Transverse colon (tissue), 4 donors: ENCODE data around the gene NPAS1. TPM values are rescaled to one million over a fixed set of nuclear protein-coding genes. Genes with fewer than 3 reads are reported as not detected.

Experiments used
- DNase-seq: peaks from one replicate; pipeline ENCODE4 v3.0.0-alpha.2; 2019
- H3K27ac ChIP-seq, 4 donors: fragments of 200-600 bp; sonication (generic); 2 replicates each; pipeline ENCODE4 v1.5.1; 2016 to 2018; ENCODE audit warnings: inconsistent platforms in 4 of 4
- H3K27me3 ChIP-seq: fragments of 200-600 bp; sonication (generic); 2 replicates; pipeline ENCODE4 v1.5.1; 2017; ENCODE audit warnings: inconsistent platforms
- H3K36me3 ChIP-seq, 4 donors: fragments of 200-600 bp; sonication (generic); 2 replicates each; pipeline ENCODE4 v1.5.1; 2017 to 2019; ENCODE audit warnings: inconsistent platforms in 4 of 4
- H3K4me1 ChIP-seq, 4 donors: fragments of 200-600 bp; sonication (generic); 2 replicates each; pipeline ENCODE4 v1.5.1; 2017 to 2020; ENCODE audit warnings: inconsistent platforms in 4 of 4
- H3K4me3 ChIP-seq, 4 donors: fragments of 200-600 bp; sonication (generic); 1 replicate in 1 of 4; 2 replicates in 3 of 4; pipeline versions ENCODE4 v1.5.1 to v1.6.1; 2017 to 2019; ENCODE audit warnings: inconsistent platforms in 4 of 4
- H3K9me3 ChIP-seq, 2 donors: fragments of 200-600 bp; sonication (generic); 2 replicates each; pipeline ENCODE4 v1.5.1; 2017 to 2019; ENCODE audit warnings: inconsistent platforms in 2 of 2
- EP300 ChIP-seq: sonication (generic); formaldehyde crosslinking; IDR thresholded peaks from one replicate; pipeline ENCODE4 v1.6.1; 2017; ENCODE audit warnings: antibody characterized with exemption, low read depth
- POLR2A ChIP-seq: fragments of 450-650 bp; IDR thresholded peaks from one replicate; pipeline ENCODE4 v1.6.1; 2016; ENCODE audit warnings: antibody characterized with exemption, mild to moderate bottlenecking, moderate library complexity
- POLR2AphosphoS5 ChIP-seq, 3 donors: sonication (generic); formaldehyde crosslinking; IDR thresholded peaks; one replicate each; pipeline ENCODE4 v1.6.1; 2016; ENCODE audit warnings: antibody characterized with exemption in 3 of 3
- WGBS, 2 donors: methylation state at CpG; one replicate each; pipeline ENCODE4 v1.1.5; 2018; ENCODE audit warnings: low coverage in 1 of 2; 5-methylcytosine and 5-hydroxymethylcytosine counted together
- in situ Hi-C, 4 donors: fragments of 200-750 bp; cut with MboI; loops; one replicate each; pipeline versions ENCODE4 v1.15.0 to v1.15.1; 2017; ENCODE audit warnings: low sequenced_read_pairs in 3 of 4, low pct_ligation_motif_present in 1 of 4, low pct_unique_long_range_greater_than_20kb in 1 of 4
- intact Hi-C: fragments of 100-400 bp; cut with DNase I; formaldehyde crosslinking; loops from one replicate; pipeline ENCODE4 v1.15.1; 2023; ENCODE audit warnings: low total_unique reads
- total RNA-seq, 4 donors: library from RNA; depleted of rRNA; stranded (reverse); fragments of >200 nt; gene quantifications; one replicate each; pipeline ENCODE4 v1.1.0, GENCODE V29; 2016
- TF ChIP-seq, protein P1 (sequence below), 5 experiments: fragments of 200-600 bp in 3 of 5; fragments of 450-650 bp in 2 of 5; sonication (generic) in 3 of 5; IDR thresholded peaks; 1 replicate in 2 of 5; 2 replicates in 3 of 5; pipeline ENCODE4 v1.5.1; 2016 to 2017; ENCODE audit warnings: antibody characterized with exemption in 5 of 5, inconsistent platforms in 3 of 5, mild to moderate bottlenecking in 2 of 5, moderate library complexity in 1 of 5

NPAS1 gene
- total RNA-seq, 4 donors from 2014 or later: 0.55 to 0.79 TPM; not detected in 2

DNA sequence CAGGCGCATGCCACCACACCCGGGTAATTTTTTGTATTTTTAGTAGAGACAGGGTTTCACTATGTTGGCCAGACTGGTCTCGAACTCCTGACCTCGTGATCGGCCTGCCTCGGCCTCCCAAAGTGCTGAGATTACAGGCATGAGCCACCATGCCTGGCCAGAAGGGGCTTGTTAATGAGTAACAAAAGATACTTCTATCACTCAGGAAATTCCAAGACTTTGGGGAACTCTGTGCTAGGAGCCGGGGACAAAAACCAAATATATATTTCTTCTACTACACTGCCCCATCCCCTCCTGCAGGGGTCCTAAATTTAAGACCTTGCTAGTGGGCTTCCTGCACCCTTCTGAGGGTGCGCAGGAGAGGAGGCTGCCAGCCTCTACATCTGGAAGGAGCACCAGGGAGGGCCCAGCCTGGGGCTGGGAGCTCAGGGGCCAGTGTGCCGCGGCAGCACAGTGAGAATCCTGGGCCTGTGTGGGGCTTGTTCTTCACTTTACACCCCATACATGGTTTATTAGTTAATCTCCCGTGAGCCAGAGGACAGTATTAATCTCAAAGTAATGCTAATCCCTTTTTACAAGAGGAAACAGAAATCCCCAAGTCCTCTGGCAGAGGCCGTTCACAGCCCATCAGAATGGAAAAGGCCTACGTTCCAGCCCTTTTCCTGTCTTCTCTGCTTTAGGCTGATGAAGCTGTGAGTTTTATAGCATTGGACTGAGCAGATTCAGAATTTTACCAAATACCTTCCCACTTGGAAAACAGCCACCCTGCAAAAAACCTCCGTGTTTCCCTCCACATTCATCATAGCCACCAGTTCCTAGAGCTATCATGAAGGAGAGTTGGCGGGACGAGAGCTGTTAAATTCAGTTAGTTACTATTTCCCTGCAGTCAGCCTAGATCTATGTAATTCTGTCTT is 44.4 kb upstream of the NPAS1 start:
- intact Hi-C loops (no loop called here), in situ Hi-C loops (loop anchor here in 1 of 4 donors (25.0 kb wide), 1 partner anchor 213 kb away; no protein-coding TSS in a partner anchor)
- H3K27ac ChIP-seq: peak overlapping the region; percentile 66 to 89 (median 76)
- H3K4me3 ChIP-seq: no peak overlapping the region
- H3K9me3 ChIP-seq: no peaks in the 10 kb centered on the region
- no peaks in the 10 kb centered on the region for H3K27me3 ChIP-seq
- peaks cover 26 to 39% (median 27%) of the 10 kb centered on the region in 4 donors for H3K4me1 ChIP-seq
- TF ChIP-seq POLR2AphosphoS5 (IDR thresholded peaks at IDR 0.05) (no peak), POLR2A (no peak), EP300 (no peak)
- TF ChIP-seq, protein P1, sequence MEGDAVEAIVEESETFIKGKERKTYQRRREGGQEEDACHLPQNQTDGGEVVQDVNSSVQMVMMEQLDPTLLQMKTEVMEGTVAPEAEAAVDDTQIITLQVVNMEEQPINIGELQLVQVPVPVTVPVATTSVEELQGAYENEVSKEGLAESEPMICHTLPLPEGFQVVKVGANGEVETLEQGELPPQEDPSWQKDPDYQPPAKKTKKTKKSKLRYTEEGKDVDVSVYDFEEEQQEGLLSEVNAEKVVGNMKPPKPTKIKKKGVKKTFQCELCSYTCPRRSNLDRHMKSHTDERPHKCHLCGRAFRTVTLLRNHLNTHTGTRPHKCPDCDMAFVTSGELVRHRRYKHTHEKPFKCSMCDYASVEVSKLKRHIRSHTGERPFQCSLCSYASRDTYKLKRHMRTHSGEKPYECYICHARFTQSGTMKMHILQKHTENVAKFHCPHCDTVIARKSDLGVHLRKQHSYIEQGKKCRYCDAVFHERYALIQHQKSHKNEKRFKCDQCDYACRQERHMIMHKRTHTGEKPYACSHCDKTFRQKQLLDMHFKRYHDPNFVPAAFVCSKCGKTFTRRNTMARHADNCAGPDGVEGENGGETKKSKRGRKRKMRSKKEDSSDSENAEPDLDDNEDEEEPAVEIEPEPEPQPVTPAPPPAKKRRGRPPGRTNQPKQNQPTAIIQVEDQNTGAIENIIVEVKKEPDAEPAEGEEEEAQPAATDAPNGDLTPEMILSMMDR (IDR thresholded peaks at IDR 0.05): no peak
- 64 to 81% methylated on average over 3 to 16 of the region's 16 CpGs for WGBS, 2 donors
- no peak for DNase-seq
- no peaks in the 10 kb centered on the region for H3K36me3 ChIP-seq

DNA sequence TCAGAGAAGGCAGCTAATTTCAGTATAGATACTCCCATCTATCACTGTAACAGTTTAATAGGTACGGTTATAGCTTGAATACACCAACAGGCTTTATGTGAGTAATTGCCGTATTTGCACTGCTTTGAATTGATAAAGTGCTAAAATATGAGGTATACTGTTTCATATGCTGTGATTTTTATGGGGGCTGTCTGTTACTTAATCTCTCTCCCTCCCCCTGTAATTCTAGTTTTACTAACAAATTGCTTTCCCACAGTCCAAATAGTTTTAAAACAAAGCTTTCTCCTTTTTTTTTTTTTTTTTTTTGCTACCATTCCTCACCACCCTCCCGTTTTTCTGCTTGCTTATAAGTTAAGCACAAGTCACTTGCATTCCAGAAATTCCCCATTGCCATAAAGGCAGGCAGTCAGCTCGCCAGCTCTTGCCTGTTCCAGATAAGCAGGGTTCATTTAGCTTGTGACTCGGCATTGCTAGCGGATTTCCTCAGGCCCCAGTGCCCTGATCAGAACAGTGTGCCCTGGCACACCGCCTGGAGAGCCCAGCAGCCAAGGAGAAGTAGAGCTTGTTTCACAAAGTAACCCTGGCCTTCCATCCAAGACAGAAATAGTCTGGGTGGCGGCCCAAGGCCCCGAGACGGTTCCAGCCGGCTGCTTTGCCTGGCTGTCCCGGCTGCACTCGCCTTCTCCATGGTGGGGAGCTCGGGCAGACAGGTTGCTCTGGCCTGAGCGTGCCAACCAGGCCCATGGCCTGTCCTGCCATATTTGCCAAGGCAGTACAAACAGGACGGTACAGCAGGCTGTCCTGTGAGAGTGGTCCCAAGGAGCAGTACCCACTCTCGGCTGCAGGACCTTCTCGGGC is 43.5 kb upstream of the NPAS1 start:
- DNase-seq: peak; percentile 76
- Histone ChIP-seq H3K27me3 (no peaks in the 10 kb centered on the region), H3K36me3 (no peaks in the 10 kb centered on the region), H3K27ac (peak overlapping the region; percentile 66 to 89 (median 76)), H3K4me3 (no peak overlapping the region), H3K9me3 (no peaks in the 10 kb centered on the region), H3K4me1 (peaks cover 26 to 47% (median 27%) of the 10 kb centered on the region in 4 donors)
- WGBS, 2 donors: 28 to 59% methylated on average over 4 to 18 of the region's 18 CpGs
- in situ Hi-C loops (loop anchor here in 1 of 4 donors (25.0 kb wide), 1 partner anchor 214 kb away; no protein-coding TSS in a partner anchor), intact Hi-C loops (no loop called here)
- TF ChIP-seq POLR2AphosphoS5 (IDR thresholded peaks at IDR 0.05) (peak in 2 of 3 donors; percentile 20 to 64), POLR2A (no peak)

DNA sequence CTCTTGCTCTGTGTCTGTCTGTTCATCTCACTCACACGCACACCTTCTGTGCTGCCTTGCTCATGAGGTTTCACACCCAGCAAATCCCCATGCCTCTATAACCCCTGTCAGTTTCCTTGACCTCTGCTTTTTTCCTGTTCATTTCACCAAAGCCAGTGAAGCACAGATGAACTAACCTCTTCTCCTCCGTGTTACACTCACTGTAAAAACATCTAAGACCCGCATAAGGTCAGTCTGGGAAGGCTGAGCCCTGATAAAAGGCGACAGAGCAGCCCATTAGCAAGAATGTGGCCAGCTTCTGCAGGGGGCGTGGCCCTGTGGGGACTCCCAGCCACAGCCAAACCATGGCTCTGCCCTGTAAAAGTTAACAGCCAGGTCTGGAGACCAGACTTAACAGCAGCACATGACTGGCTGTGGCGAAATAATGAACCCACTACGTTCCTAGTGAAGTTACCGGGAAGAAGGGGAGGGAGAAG is 42.8 kb upstream of the NPAS1 start:
- Histone ChIP-seq H3K27ac (peak overlapping the region; percentile 66 to 89 (median 76)), H3K36me3 (no peaks in the 10 kb centered on the region), H3K27me3 (no peaks in the 10 kb centered on the region), H3K9me3 (no peaks in the 10 kb centered on the region), H3K4me1 (peaks cover 27 to 53% (median 29%) of the 10 kb centered on the region in 4 donors), H3K4me3 (no peak overlapping the region)
- in situ Hi-C loops: loop anchor here in 1 of 4 donors (25.0 kb wide), 1 partner anchor 215 kb away; no protein-coding TSS in a partner anchor
- TF ChIP-seq EP300 (no peak), POLR2A (no peak), POLR2AphosphoS5 (IDR thresholded peaks at IDR 0.05) (no peak)
- TF ChIP-seq, protein P1 (IDR thresholded peaks at IDR 0.05): no peak
- DNase-seq: no peak
- WGBS, 2 donors: 64 to 80% methylated on average over 3 to 8 of the region's 8 CpGs
- intact Hi-C loops: no loop called here

DNA sequence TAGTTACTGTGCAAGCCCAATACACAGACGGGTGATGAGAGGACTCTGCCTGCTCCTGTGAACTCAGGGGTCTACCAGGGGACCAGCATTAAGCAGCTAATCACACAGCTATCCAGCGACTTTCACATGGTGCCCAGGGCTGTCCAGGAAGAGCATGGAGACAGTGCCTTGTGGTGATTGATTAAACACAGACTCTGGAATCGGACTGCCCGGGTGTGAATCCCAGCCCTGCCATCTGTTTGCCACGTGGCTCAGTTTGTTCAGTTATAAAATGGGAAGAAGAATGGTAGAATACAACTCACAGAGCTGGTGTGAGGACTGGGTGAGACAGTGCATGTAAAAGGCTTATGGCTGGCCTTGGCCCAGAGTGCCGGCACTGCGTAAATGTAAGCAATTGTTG is 42.1 kb upstream of the NPAS1 start:
- no peak overlapping the region for H3K4me3 ChIP-seq
- H3K27me3 ChIP-seq: no peaks in the 10 kb centered on the region
- intact Hi-C loops: no loop called here
- WGBS, 2 donors: 62 to 75% methylated on average over 2 to 7 of the region's 7 CpGs
- TF ChIP-seq POLR2A: no peak
- no peak for TF ChIP-seq EP300
- TF ChIP-seq POLR2AphosphoS5 (IDR thresholded peaks at IDR 0.05): no peak
- TF ChIP-seq, protein P1 (IDR thresholded peaks at IDR 0.05): no peak
- no peaks in the 10 kb centered on the region for H3K36me3 ChIP-seq
- in situ Hi-C loops: loop anchor here in 1 of 4 donors (25.0 kb wide), 1 partner anchor 215 kb away; no protein-coding TSS in a partner anchor
- H3K9me3 ChIP-seq: no peaks in the 10 kb centered on the region
- no peak for DNase-seq
- H3K4me1 ChIP-seq: peaks cover 27 to 60% (median 35%) of the 10 kb centered on the region in 4 donors
- peak overlapping the region in 3 of 4 donors; percentile 76 to 89 (median 77) for H3K27ac ChIP-seq
